AG08395 (cell line): Measurements from ENCODE around the gene CDKL4.
"Not testable (repeated sequence)": the region's sequence is repeated elsewhere in the genome, so short reads cannot be mapped to it uniquely, and the experiment has no call there.

Experiments used
- DNase-seq: peaks from one replicate; pipeline ENCODE4 v3.0.0; 2012; ENCODE audit warnings: mixed read lengths, low spot score

CDKL4 gene

GRCh38 chr2:39179974-39180960 lies 63.5 kb downstream of the CDKL4 start:
- DNase-seq, result no peak

GRCh38 chr2:39178756-39179155 lies 65.0 kb downstream of the CDKL4 start:
- DNase-seq, result no peak

- DNase-seq, result no peak
These were observed 66.8 kb downstream of the CDKL4 start for GRCh38 chr2:39176997-39177396.

- DNase-seq, result no peak
These were observed 68.6 kb downstream of the CDKL4 start for GRCh38 chr2:39175026-39175812.

GRCh38 chr2:39174022-39174421 lies 69.7 kb downstream of the CDKL4 start:
- DNase-seq, result no peak

GRCh38 chr2:39172047-39172706 lies 71.6 kb downstream of the CDKL4 start:
- DNase-seq, result not testable (repeated sequence)

- no peak for DNase-seq
These were observed 72.1 kb downstream of the CDKL4 start for GRCh38 chr2:39171621-39172020.

- no peak for DNase-seq
These were observed 79.7 kb downstream of the CDKL4 start for GRCh38 chr2:39164089-39164488.

- no peak for DNase-seq
These were observed 82.8 kb downstream of the CDKL4 start for GRCh38 chr2:39160982-39161381.

- no peak for DNase-seq
These were observed 84.5 kb downstream of the CDKL4 start for GRCh38 chr2:39159283-39159682.

GRCh38 chr2:39158351-39158750 lies 85.4 kb downstream of the CDKL4 start:
- no peak for DNase-seq

GRCh38 chr2:39156846-39157245 lies 86.9 kb downstream of the CDKL4 start:
- no peak for DNase-seq

GRCh38 chr2:39156107-39156506 lies 87.7 kb downstream of the CDKL4 start:
- no peak for DNase-seq

- DNase-seq, result not testable (repeated sequence)
These were observed 88.2 kb downstream of the CDKL4 start for GRCh38 chr2:39155573-39155972.

- no peak for DNase-seq
These were observed 88.8 kb downstream of the CDKL4 start for GRCh38 chr2:39154944-39155343.

GRCh38 chr2:39153312-39153711 lies 90.5 kb downstream of the CDKL4 start:
- no peak for DNase-seq

- no peak for DNase-seq
These were observed 91.3 kb downstream of the CDKL4 start for GRCh38 chr2:39152504-39152903.

GRCh38 chr2:39150890-39151497 lies 92.8 kb downstream of the CDKL4 start:
- DNase-seq, result no peak

GRCh38 chr2:39150102-39150562 lies 93.6 kb downstream of the CDKL4 start:
- no peak for DNase-seq

- no peak for DNase-seq
These were observed 97.1 kb downstream of the CDKL4 start for GRCh38 chr2:39146630-39147029.

- no peak for DNase-seq
These were observed 97.8 kb downstream of the CDKL4 start for GRCh38 chr2:39145906-39146421.

GRCh38 chr2:39144416-39144815 lies 99.4 kb downstream of the CDKL4 start:
- DNase-seq, result no peak
